Dedifferentiated amniotic fluid mesenchymal stem cell (primary cell): ENCODE data around the gene CYP46A1.
A peak's percentile ranks its signal among the peaks of the same experiment; 100 is the strongest.
"Not testable (repeated sequence)": the region's sequence is repeated elsewhere in the genome, so short reads cannot be mapped to it uniquely, and the experiment has no call there.

Experiments
- DNase-seq: peaks from one replicate; pipeline ENCODE4 v3.0.0-alpha.2; 2016; ENCODE audit errors: extremely low spot score

CYP46A1 gene

GRCh38 chr14:99657645-99658155 is 26.4 kb upstream of the CYP46A1 start:
- no peak for DNase-seq

- DNase-seq = no peak
These were observed 25.8 kb upstream of the CYP46A1 start for GRCh38 chr14:99658218-99658845.

- no peak for DNase-seq
These were observed 24.8 kb upstream of the CYP46A1 start for GRCh38 chr14:99659333-99659741.

- DNase-seq = no peak
These were observed 24.0 kb upstream of the CYP46A1 start for GRCh38 chr14:99660006-99660566.

- no peak for DNase-seq
These were observed 23.3 kb upstream of the CYP46A1 start for GRCh38 chr14:99660794-99661193.

- not testable (repeated sequence) for DNase-seq
These were observed 22.9 kb upstream of the CYP46A1 start for GRCh38 chr14:99661206-99661605.

DNA sequence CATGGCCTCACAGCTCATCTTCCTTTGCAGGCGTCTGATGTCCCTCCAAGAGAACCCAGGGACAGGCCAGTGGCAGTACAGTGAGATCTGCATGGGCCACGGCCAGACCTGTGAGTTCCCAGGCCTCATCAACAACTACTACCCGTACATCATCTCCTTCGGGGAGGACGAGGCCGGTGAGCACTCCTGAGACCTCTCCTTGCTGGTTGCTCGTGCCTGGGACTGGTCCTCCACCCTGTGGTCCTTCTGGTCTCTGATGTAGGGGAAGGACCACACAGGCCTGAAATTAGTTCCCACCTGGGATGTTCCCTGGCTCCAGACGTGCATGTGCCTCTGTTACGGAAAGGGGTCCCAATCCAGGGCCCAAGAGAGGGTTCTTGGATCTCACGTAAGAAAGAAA is 21.3 kb upstream of the CYP46A1 start:
- no peak for DNase-seq

DNA sequence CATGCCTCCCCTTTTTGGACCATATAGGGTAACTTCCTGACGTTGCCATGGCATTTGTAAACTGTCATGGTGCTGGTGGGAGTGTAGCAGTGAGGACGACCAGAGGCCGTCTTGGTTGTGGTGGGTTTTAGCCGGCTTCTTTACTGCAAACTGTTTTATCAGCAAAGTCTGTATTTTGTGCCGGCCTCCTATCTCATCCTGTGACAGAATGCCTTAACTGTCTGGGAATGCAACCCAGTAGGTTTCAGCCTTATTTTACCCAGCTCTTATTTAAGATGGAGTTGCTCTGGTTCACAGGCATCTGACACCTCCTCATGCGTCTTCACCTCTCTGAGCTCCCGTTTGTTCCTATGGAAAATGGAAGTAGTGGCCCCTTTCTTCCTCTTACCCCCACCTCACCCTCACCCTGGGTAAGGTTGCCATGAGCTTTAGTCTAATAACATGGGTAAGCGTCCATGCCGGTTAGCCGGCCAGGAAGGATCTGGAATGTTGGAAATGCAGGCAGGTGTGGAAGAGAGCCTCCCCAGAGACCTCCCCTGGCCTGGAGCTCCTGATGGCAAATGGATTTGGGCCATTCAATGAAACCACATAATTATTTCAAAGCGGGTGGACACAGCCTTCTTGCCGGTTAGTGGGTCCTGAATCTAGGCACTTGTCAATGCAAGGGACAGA is 20.6 kb upstream of the CYP46A1 start:
- DNase-seq = no peak

DNA sequence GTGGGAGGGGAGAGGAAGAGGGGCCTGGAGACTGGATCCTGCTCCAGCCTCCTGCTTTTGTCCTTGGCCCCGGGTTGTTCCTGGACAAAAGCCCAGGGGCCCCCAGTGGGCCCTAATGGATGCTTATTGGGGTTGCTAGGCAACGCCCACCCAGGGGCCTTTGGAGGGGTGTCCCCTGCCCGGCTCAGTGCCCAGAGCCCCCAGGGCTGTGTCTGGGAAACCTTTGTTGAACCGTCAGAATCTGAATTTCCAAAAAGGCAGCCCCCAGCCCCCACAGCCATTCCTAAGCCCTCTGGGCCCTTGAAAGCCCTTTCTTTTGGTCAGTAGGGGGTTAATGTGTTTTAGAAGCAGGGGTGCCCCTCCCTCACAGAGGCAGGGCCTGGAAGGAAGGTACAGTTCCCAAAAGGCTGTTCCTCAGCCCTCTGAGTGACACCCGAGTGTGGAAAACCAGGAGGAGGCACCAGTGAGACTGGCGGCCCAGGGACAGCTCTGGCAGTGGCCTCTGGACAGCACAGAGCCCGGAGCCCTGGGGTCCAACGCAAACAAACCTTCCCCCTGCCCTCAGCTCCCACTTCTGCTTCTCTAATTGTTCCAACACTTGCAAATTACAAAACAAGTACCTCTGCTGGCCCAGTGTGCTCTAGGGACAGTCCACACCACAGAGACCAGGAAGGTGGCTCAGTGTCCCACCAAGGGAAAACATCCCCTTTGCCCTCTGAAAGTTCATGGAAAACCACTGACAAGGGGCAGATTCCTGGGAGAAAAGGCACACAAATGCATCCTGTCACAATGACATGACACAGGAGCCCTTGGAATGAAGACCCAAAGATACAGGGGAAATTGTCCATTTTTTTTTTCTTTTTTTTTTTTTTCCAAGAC is 19.8 kb upstream of the CYP46A1 start:
- DNase-seq = no peak

- no peak for DNase-seq
These were observed 19.2 kb upstream of the CYP46A1 start for GRCh38 chr14:99664937-99665273.

DNA sequence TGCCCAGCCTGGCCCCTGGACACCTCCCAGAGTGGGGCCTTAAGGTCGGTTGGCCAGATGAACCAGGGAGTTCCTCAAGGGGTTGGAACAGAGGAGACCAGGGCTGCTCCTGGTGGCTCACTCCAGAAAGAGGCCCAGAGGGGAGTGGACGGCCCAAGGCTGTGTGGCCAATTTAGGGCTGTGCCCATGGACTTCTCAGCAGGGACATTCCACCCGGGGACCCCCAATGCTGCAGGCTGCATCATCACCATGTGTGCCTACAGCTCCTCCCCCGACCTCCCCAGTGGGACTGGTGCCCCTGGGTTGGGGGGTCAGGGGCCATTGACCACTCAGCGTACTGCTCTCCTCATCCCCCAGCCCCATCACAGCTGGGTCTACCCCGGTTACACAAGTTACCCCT is 17.6 kb upstream of the CYP46A1 start:
- DNase-seq = no peak

GRCh38 chr14:99667045-99667444 is 17.1 kb upstream of the CYP46A1 start:
- no peak for DNase-seq

GRCh38 chr14:99667821-99668220 is 16.3 kb upstream of the CYP46A1 start:
- no peak for DNase-seq

DNA sequence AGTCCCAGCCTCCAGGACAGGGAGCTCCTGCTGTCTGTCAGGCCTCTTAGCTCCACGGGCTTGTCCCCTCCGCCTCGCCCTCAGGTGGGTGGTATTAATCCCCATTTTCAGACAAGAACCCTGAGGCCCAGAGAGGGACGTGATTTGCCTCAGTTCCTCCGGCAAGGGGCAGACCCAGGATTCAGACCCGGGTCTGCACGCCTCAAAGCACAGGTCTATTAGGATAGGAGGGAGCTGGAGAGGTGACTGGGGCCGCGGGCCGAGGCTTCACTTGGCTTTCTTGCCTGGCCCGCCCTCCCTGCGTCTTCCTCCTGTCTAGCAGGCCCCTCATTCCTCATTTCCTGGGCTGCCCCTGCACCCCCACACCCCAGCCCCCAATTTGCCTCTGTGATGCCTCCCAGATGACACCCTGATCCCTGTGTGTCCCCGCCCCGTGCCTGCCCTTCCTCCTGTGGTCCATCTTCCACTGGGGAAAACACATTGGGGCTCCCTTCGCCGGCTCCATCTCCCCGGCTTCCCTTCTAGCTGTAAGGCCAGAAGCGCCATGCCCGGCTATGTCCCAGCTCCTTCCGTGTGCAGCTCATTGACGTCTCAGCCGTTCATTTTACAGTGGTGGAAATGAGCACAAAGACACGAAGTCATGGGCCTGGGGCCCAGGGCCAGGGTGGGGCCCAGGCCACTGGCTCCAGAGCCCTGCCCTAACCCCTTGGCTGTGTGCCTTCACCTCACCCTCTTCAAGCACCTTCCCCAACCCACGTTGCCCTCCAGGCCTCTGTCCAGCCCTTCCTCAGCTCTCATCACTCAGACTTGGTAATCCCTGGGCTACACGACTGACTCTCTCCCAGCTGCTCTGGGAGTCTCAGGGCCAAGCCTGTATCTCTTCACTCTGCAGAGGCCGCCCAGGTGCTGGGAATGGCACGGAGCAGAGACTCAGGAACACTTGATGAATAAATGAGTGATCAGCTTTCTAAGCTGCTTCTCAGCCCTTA is 15.5 kb upstream of the CYP46A1 start:
- no peak for DNase-seq

GRCh38 chr14:99670361-99671234 is 13.5 kb upstream of the CYP46A1 start:
- peak; percentile 20 for DNase-seq

GRCh38 chr14:99671235-99672224 is 12.6 kb upstream of the CYP46A1 start:
- no peak for DNase-seq

DNA sequence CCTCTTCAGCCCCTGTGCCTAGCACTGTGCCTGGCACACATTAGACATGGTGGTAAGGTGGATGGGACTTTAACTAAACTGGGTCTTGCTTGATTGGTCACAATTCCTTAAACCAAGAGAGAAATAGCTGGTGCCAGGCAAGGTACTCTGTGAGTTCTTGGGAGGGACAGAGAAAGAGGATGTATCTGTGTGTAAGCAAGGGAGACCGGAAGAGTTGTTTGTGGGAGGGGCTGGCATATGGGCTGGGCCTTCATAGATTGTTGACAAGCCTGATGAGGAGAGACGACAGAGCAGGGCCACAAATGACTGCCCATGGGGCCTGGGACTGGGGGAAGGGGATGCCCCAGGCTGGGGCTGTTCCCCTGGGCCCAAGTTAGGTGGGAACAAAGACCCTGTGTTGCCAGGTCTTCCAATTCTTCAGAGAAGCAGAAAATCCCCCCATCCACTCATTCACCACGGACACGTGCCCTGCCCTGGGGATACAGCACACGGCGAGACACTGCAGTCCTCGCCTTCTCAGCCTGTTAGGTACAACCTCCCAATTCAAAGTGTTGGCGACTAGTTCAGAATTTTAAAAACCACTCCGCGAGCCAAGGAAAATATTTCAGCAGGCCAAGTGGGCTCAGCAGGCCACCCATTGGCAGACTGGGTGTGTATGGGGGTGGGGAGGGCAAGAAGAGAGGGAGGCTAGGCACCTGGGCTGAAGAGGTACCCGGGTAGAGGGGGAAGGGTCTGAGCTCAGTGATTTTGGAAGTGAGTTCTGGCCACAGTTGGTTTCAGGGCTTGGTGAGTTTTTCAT is 11.4 kb upstream of the CYP46A1 start:
- DNase-seq = no peak
